OCI-LY1 (cell line): ENCODE results near the gene UNC5B.

Experiments used
- H2AFZ ChIP-seq: fragments of 200-600 bp; sonication (generic), shearing (Covaris generic); 2 replicates; pipeline ENCODE4 v1.6.0; 2014; ENCODE audit warnings: antibody characterized with exemption, mild to moderate bottlenecking, low read length
- H3F3A ChIP-seq: fragments of 200-600 bp; sonication (generic), shearing (Covaris generic); 2 replicates; pipeline ENCODE4 v1.6.0; 2014; ENCODE audit warnings: mild to moderate bottlenecking, antibody characterized with exemption, low read length, moderate library complexity; ENCODE audit not compliant: insufficient read depth
- H3K27ac ChIP-seq: fragments of 200-600 bp; sonication (generic); 2 replicates; pipeline ENCODE4 v1.5.1; 2014; ENCODE audit warnings: low read length, mixed run types, mild to moderate bottlenecking, low read depth; ENCODE audit not compliant: poor library complexity, severe bottlenecking
- H3K27me3 ChIP-seq: fragments of 200-600 bp; sonication (generic); 2 replicates; pipeline ENCODE4 v1.6.0; 2014; ENCODE audit warnings: antibody characterized with exemption, mild to moderate bottlenecking, low read length, moderate library complexity; ENCODE audit not compliant: insufficient read depth
- H3K36me3 ChIP-seq: fragments of 200-600 bp; sonication (generic); 2 replicates; pipeline ENCODE4 v1.6.1; 2014; ENCODE audit warnings: mild to moderate bottlenecking, antibody characterized with exemption, low read length, moderate library complexity, mixed read lengths; ENCODE audit not compliant: insufficient read depth
- H3K4me1 ChIP-seq: fragments of 200-600 bp; sonication (generic); 2 replicates; pipeline ENCODE4 v1.5.1; 2014; ENCODE audit warnings: mild to moderate bottlenecking, low read length, moderate library complexity; ENCODE audit not compliant: insufficient read depth, severe bottlenecking
- H3K4me2 ChIP-seq: fragments of 200-600 bp; sonication (generic), shearing (Covaris generic); 2 replicates; pipeline ENCODE4 v1.6.1; 2014; ENCODE audit warnings: low read length
- H3K4me3 ChIP-seq: fragments of 200-600 bp; sonication (generic); 2 replicates; pipeline ENCODE4 v1.5.1; 2014; ENCODE audit warnings: low read length, low read depth, mild to moderate bottlenecking, mixed read lengths; ENCODE audit not compliant: poor library complexity, severe bottlenecking
- H3K79me2 ChIP-seq: fragments of 200-600 bp; shearing (Covaris generic); 2 replicates; pipeline ENCODE4 v1.6.1; 2016; ENCODE audit warnings: mixed run types, low read length, mixed read lengths; ENCODE audit not compliant: insufficient read depth
- H3K9ac ChIP-seq: fragments of 200-600 bp; sonication (generic), shearing (Covaris generic); 2 replicates; pipeline ENCODE4 v1.6.1; 2014; ENCODE audit warnings: mild to moderate bottlenecking, low read length, mixed read lengths
- H3K9me2 ChIP-seq: fragments of 200-600 bp; sonication (generic), shearing (Covaris generic); 2 replicates; pipeline ENCODE4 v1.6.1; 2014; ENCODE audit warnings: low read depth, mild to moderate bottlenecking, low read length, mixed read lengths
- H3K9me3 ChIP-seq: fragments of 200-600 bp; shearing (Covaris generic); 2 replicates; pipeline ENCODE4 v1.6.1; 2014; ENCODE audit warnings: low read length, mixed read lengths
- H4K20me1 ChIP-seq: fragments of 200-600 bp; sonication (generic), shearing (Covaris generic); 2 replicates; pipeline ENCODE4 v1.6.0; 2016; ENCODE audit warnings: mild to moderate bottlenecking, low read length; ENCODE audit not compliant: insufficient read depth
- CTCF ChIP-seq: fragments of 200-600 bp; sonication (generic), shearing (Covaris generic); IDR thresholded peaks from 2 replicates; pipeline ENCODE4 v1.5.1; 2017; ENCODE audit warnings: mild to moderate bottlenecking, antibody characterized with exemption, low read length, moderate library complexity, mixed read lengths
- EZH2 ChIP-seq: fragments of 200-600 bp; sonication (generic), shearing (Covaris generic); IDR thresholded peaks from 2 replicates; pipeline ENCODE4 v1.8.0; 2017; ENCODE audit warnings: borderline replicate concordance, mixed run types, mild to moderate bottlenecking, antibody characterized with exemption, low read length, moderate library complexity, mixed read lengths

The UNC5B gene

GRCh38 chr10:71284544-71285179 lies 72.3 kb downstream of the UNC5B start:
- H3K36me3 ChIP-seq: no peaks in the 10 kb centered on the region

DNA sequence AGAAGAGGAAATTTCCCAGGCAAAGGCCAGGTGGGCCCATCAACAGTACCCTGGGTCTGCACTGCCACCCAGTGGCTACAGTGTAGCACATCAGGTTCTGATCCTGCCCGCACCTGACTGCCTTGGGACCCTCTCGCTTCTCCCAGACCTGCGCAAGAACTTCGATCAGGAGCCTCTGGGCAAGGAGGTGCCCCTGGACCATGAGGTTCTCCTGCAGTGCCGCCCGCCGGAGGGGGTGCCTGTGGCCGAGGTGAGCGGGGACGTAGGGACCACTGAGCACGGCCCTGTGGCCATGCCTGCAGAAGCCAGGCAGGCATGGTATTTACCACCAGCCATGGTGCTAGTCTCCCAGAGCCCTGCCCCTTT lies 72.8 kb downstream of the UNC5B start:
- Histone ChIP-seq H3K4me1 (no peaks in the 10 kb centered on the region), H3K9ac (no peak overlapping the region), H3K27ac (no peak overlapping the region), H3K27me3 (0 out of 2 replicates have a peak, but pooled peaks cover 2% of the 10 kb centered on the region), H4K20me1 (no peaks in the 10 kb centered on the region), H3K79me2 (no peaks in the 10 kb centered on the region), H3F3A (no peaks in the 10 kb centered on the region), H2AFZ (no peak overlapping the region), H3K9me2 (no peaks in the 10 kb centered on the region), H3K36me3 (no peaks in the 10 kb centered on the region), H3K9me3 (no peaks in the 10 kb centered on the region), H3K4me2 (no peak overlapping the region), H3K4me3 (no peak overlapping the region)
- no peak for TF ChIP-seq EZH2
- peak; percentile 76 for TF ChIP-seq CTCF

More at GRCh38 chr10:71284544-71285179, 72.3 kb downstream of the UNC5B start:
- Histone ChIP-seq H3K4me3 (no peak overlapping the region), H3K4me2 (no peak overlapping the region), H3K79me2 (no peaks in the 10 kb centered on the region), H3K27ac (no peak overlapping the region), H3K4me1 (no peaks in the 10 kb centered on the region), H3K9ac (no peak overlapping the region), H3K27me3 (0 out of 2 replicates have a peak, but pooled peaks cover 2% of the 10 kb centered on the region), H4K20me1 (no peaks in the 10 kb centered on the region), H3F3A (no peaks in the 10 kb centered on the region), H3K9me2 (no peaks in the 10 kb centered on the region), H3K9me3 (no peaks in the 10 kb centered on the region), H2AFZ (no peak overlapping the region)
- TF ChIP-seq CTCF (no peak), EZH2 (no peak)

DNA sequence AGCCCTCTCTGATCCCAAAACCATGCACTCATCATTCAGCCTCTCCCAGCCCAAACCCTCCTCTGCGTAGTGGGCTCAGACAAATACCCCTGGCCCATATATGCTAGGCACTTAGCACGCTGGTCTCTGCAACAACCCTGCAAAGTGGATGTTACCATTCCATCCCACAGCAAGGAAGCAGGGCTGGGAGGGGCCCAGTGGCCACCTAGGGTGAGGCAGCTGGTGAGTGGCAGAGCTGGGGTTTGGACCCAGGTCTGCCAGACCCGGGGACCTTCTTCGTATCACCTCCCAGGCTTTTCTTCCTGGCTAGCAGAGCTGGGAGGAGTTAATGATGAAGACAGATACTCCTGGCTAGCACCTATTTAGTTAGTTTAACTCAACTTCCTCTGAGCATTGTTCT lies 73.6 kb downstream of the UNC5B start:
- H3K36me3 ChIP-seq: no peaks in the 10 kb centered on the region
- H3K27me3 ChIP-seq: 0 out of 2 replicates have a peak, but pooled peaks cover 2% of the 10 kb centered on the region
- H3K4me1 ChIP-seq: no peaks in the 10 kb centered on the region
- no peak overlapping the region for H3K9ac ChIP-seq
- H3K4me3 ChIP-seq: no peak overlapping the region
- H3F3A ChIP-seq: no peaks in the 10 kb centered on the region
- H3K27ac ChIP-seq: no peak overlapping the region
- H3K4me2 ChIP-seq: no peak overlapping the region
- TF ChIP-seq CTCF: no peak
- no peak for TF ChIP-seq EZH2
- H4K20me1 ChIP-seq: no peaks in the 10 kb centered on the region
- H3K9me3 ChIP-seq: no peaks in the 10 kb centered on the region
- no peak overlapping the region for H2AFZ ChIP-seq
- no peaks in the 10 kb centered on the region for H3K79me2 ChIP-seq
- H3K9me2 ChIP-seq: no peaks in the 10 kb centered on the region
